IPS-18c (cell line): Measurements from ENCODE around the gene OR6M1.

Experiments
- H3K4me3 ChIP-seq: 2 replicates; pipeline ENCODE4 v1.7.0; 2013; ENCODE audit warnings: low read depth, mild to moderate bottlenecking, low read length, moderate library complexity; ENCODE audit not compliant: insufficient read depth
- H3K9me3 ChIP-seq: one replicate; pipeline ENCODE4 v1.6.1; 2013; ENCODE audit warnings: mild to moderate bottlenecking, low read length, moderate library complexity; ENCODE audit not compliant: control insufficient read depth, insufficient read depth

The OR6M1 gene, protein sequence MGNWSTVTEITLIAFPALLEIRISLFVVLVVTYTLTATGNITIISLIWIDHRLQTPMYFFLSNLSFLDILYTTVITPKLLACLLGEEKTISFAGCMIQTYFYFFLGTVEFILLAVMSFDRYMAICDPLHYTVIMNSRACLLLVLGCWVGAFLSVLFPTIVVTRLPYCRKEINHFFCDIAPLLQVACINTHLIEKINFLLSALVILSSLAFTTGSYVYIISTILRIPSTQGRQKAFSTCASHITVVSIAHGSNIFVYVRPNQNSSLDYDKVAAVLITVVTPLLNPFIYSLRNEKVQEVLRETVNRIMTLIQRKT

DNA sequence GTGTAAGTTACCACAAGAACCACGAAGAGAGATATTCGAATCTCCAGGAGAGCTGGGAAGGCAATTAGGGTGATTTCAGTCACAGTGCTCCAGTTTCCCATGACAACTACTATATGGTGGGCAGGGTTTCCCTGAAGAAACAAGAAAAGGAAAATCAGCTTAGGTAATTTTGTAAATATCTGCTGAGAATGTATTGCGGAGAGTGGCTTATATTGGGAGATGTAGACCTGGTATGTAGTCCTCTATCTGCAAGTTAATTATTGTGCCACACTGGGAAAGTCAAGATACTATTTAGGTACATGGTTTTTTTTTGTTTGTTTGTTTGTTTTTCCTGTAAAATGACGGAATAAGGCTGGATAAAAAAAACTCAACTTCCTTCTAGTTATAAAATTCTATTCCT lies at the start of gene OR6M1:
TSS of gene OR6M1 (minus strand) at position 101 of the 400 bp plus-strand sequence. CDS start at position 101, 0 bp downstream.
- Histone ChIP-seq H3K4me3 (no peak within 1 kb of the TSS), H3K9me3 (no peaks in the 10 kb centered on the region)

DNA sequence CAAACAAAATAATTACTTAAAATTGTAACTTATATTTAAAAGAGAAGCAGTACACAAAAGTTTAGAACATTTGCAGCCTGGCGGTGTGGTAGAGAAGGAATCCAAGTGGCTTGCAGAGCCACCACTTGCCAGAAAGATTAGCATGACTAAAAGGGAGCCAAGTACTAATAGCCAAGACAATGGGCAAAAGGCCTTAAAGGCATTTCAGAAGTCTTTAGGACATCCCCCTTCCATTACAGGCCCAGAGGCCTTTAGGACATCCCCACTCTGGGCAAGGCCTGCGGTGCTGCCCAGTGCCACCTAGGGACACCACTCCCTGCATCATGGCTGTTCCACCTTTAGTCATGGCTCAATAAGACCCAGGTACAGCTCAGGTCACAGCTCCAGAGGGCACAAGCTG lies 46.9 kb upstream of the OR6M1 start:
- Histone ChIP-seq H3K9me3 (no peaks in the 10 kb centered on the region), H3K4me3 (no peak overlapping the region)

DNA sequence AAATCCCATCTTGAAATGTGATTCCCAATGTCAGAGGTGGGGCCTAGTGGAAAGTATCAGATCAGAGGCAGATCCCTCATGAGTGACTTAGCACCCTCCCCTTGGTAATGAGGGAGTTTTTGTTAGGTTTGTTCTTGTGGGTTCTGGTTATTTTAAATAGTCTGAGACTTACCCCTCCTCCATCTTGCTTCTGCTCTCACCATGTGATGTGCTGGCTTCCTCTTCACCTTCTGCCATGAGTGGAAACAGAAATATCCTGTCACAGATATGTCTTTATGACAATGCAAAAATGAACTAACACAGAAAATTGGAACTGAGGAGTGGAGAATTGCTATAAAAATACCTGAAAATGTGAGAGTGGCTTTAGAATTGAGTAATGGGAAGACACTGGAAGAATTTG lies 46.2 kb upstream of the OR6M1 start:
- Histone ChIP-seq H3K9me3 (no peaks in the 10 kb centered on the region), H3K4me3 (no peak overlapping the region)

DNA sequence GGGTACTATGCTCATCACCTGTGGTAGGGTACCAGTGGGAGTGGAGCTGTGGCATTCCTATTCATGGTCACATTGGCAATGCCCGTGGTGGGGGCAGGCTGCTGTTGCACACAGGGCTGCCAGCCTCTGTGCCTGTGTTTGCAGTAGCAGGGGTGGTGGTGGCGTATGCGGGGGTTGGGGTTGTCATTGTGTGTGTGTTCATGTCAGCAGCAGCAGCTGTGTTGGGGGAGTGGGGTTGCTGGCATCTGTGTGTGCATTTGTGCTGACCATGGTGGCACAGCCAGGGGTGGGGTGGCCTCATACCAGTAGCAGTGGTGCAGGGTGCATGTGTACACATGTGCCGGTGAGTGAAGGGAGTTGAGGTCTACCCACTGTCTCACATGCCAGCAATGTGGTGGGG lies 45.0 kb upstream of the OR6M1 start:
- H3K4me3 ChIP-seq = no peak overlapping the region; the same call in 1 of the 2 replicates
- H3K9me3 ChIP-seq = no peaks in the 10 kb centered on the region

DNA sequence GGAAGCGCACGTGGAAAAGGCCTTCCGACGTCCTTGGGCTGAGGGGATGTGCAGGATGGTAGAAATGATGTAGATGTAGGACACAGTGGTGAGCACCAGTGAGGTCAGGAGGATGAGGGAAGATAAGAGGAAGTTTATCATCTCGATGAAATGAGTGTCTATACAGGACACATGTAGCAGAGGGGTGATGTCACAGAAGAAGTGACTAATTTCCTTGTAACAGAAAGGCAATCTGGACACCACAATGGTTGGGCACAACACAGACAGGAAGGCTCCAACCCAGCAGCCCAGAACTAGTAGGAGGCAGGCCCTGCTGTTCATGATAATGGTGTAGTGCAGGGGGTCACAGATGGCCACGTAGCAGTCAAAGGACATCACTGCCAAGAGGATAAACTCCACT lies 35.0 kb upstream of the OR6M1 start:
- no peak overlapping the region for H3K4me3 ChIP-seq
- H3K9me3 ChIP-seq = no peaks in the 10 kb centered on the region

DNA sequence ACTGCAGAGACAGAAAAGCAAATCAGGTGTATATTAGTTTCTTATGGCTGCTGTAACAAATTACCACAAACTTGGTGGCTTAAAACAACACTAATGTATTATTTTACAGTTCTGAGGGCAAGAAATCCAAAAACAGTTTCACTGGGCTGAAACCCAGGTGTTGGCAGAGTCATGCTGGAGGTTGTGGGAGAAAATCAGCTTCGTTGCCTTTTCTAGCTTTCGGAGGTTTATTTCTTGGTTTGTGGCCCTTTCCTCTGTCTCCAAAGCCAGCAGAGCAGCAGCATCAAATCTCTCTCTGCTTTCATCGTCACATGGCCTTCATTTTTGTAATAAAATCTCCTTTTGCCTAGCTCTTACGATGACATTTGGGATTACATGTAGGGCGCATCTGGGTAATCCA lies 33.0 kb upstream of the OR6M1 start:
- no peak overlapping the region for H3K4me3 ChIP-seq

DNA sequence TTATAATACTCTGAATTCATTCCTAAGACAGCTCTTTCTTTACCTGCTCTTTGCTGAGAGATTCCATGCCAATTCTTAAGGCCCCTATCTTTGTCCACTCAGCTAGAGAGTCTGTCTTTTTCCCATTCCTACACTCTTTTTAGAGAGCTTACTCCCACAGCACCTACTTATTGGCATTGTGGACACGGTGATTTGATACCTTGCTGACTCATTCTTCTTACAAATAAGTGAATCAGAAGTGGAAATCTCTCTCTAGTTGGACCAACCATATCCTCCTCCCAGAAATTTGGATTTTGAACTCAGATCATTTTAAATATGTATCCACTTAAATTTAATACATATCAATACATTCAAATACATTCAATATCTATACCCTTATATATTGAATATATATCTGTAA lies 32.5 kb upstream of the OR6M1 start:
- Histone ChIP-seq H3K4me3 (no peak overlapping the region), H3K9me3 (no peaks in the 10 kb centered on the region)

More for the DNA sequence above, 33.0 kb upstream of the OR6M1 start:
- no peaks in the 10 kb centered on the region for H3K9me3 ChIP-seq

DNA sequence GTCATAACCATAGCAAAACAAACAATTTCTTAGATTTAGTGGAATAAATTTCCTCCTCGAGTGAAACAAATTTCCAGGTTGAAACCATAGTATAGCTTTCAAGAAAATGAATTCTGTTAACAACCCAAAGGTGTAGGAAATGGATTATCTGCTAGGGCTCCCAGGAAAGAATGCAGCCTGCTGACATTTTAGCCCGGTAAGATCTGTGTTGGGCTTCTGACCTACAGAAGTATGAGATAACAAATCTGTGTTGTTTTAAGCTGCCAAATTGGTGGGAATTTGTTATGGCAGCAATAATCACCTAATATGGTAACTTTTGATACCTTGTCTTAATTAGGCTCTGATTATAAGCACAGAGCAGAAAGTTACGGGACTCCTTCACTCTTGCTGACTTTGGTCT lies 32.0 kb upstream of the OR6M1 start:
- Histone ChIP-seq H3K4me3 (no peak overlapping the region), H3K9me3 (no peaks in the 10 kb centered on the region)

DNA sequence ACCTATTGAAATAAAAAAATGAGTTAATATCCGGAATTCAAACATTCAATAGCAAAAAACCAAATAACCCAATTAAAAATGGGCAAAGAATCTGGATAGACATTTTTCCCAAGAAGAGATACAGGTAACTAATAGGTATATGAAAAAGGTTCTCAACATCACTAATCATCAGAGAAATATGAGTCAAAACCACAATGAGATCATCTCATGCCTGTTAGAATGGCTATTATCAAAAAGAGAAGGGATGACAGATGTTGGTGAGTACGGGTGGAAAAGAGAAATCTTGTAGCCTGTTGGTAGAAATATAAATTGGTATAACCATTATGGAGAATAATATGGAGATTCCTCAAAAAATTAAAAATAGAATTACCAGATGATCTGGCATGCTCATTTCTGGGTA lies 26.9 kb upstream of the OR6M1 start:
- Histone ChIP-seq H3K4me3 (no peak overlapping the region), H3K9me3 (peaks cover 2% of the 10 kb centered on the region)

DNA sequence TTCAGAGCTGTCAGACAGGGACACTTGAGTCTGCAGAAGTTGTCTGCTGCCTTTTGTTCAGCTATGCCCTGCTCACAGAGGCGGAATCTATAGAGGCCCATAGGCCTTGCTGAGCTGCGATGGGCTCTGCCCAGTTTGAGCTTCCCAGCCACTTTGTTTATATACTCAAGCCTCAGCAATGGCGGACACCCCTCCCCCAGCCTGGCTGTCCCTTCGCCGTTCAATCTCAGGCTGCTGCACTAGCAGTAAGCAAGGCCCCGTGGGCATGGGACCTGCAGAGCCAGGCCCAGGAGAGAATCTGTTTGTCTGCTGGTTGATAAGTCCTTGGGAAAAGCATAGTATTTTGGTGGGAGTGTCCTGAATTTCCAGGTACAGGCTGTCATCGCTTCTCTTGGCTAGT lies 23.6 kb upstream of the OR6M1 start:
- Histone ChIP-seq H3K9me3 (peaks cover 2% of the 10 kb centered on the region), H3K4me3 (no peak overlapping the region)

DNA sequence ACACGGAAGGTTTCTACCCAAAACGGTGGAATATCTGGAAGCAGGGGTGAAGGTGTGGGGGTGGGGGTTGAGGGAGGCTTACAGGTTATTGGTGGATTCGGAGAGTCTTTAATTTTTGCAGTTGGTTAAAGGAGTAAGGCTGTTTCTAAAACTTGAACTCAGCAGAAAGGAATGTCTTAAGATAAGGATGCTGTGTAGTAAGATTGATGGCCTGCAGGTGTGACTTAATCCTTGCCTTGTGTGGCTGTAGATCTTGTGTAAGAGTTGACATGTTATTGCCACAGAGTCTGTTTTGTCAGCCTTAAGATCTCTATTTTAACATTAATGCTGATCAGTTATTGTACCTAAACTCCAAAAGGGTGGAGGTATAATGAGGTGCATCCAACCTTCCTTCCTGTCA lies 16.4 kb upstream of the OR6M1 start:
- H3K9me3 ChIP-seq = no peaks in the 10 kb centered on the region
- H3K4me3 ChIP-seq = no peak overlapping the region

DNA sequence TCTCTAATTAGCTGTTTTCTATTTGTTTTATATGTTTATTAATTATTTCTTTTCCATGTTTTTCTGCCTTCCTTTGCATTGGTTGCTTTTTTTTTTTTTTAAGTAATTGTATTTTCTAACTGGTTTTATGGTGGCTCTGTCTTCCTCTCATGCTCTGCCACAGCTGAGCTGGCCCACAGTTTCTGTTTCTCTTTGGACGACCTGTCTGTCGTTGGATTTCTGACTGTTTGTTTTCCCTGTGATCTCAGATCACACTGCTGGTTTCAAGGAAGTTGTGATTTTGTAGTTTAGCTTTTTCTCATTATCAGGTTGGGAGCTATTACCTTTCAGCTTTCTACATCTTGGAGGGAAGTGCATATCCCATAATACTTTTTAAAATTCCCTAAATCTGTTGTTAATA lies 15.9 kb upstream of the OR6M1 start:
- H3K4me3 ChIP-seq = no peak overlapping the region
- H3K9me3 ChIP-seq = no peaks in the 10 kb centered on the region

DNA sequence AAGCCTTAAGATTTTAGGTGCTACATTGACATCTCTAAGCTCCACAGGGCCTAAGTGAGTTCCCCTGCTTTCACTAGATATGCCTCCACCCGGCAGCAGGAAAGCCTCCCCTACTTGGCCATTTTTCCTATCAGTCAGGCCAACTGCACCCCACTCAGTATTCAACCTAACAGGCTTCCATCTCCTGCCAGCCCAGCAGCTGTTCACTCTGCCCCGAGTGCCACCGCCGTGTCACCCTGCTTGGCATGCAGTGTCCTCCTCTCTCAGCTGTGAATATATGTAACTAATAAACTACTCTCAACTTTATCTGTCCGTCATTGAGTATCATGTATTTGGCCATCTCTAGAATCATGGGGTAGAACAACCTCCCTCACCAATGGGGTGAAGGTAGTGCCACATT lies 9.0 kb upstream of the OR6M1 start:
- Histone ChIP-seq H3K9me3 (no peaks in the 10 kb centered on the region), H3K4me3 (no peak overlapping the region)

DNA sequence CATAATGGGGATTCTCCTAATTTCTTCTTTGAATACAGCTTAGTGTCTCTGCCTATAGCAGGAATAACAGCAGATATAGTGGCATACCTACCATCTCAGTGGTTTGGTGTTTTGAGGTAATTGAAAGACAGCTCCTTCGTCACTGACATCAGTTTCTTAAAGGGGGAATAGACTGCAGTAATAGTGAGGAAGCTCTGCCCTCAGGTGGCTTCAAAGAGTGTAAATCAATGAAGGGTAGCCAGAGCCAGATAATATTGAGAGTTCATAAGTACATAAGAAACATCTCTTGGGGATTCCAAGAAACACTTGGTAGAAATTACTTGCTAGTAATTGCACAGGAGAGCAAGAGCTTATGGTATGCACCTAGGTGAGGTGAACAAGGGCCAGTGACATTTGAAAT lies 4.4 kb downstream of the OR6M1 start:
- no peak overlapping the region for H3K4me3 ChIP-seq
- H3K9me3 ChIP-seq = no peaks in the 10 kb centered on the region

DNA sequence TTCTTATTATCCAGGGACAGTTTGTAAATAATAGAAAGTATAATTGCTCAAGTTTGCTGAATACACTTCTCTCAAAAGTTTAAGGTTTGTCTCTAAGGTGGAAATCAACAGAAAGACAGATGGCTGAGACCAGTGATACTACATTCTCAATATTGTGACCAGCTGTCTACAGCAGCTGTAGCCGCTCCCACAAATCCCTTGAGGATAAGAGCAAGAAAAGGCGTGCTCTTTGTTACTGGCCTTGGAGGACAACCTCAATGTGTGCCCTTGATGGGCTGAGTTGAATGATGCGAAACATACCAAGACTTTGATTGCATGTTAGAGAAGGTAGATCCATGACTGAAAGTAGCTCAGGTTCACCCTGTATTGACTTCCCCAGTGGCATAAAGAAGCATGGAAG lies 6.1 kb downstream of the OR6M1 start:
- H3K9me3 ChIP-seq = no peaks in the 10 kb centered on the region
- no peak overlapping the region for H3K4me3 ChIP-seq

DNA sequence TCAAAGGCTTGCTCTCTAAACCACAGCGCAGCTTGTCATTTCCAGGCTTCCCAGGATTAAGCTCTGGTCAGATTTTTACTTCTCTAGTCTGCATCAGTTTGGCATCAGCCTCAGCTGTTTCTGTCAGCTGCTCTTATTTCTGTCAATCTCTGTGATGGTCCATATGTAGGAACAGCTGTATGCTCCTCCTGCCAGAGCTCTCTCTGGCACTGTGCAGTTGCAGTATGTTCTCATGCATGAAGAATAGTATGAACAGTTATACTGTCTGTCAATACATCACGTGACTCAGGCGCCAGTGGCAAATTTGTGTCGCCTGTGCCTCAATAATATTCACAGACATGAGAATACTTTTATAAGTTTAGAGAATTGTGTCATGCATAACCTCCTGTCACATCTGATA lies 6.7 kb downstream of the OR6M1 start:
- no peak overlapping the region for H3K4me3 ChIP-seq
- H3K9me3 ChIP-seq = no peaks in the 10 kb centered on the region

DNA sequence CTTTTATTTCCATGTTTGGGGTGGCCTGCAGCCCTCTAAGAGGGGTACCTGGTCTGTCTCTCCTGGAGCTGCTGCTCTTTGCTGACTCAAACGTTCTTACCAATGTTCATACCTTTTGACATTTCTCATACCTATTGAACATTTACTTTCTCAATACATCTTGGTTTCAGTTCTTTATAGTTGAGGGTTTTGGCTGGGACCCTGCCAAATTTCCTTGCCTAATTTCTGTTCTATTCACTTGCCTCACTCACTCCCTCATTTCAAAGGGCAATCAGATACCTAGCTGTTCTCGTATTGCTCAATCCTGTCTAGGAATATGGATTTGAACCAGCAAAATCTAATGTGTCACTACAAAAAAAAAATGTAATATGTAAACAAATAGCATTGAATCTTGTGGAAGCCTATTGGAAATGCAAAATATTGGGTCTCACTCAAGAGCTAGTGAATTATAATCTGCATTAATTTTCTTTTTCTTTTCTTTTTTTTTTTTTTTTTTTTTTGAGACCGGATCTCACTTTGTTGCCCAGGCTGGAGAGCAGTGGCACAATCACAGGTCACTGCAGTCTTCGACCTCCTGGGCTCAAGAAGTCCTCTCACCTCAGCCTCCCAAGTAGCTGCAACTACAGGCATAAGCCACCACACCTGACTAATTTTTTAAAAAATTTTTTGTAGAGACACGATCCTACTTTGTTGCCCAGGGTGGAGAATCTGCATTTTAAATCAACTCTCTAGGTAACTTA lies 7.5 kb downstream of the OR6M1 start:
- no peaks in the 10 kb centered on the region for H3K9me3 ChIP-seq

DNA sequence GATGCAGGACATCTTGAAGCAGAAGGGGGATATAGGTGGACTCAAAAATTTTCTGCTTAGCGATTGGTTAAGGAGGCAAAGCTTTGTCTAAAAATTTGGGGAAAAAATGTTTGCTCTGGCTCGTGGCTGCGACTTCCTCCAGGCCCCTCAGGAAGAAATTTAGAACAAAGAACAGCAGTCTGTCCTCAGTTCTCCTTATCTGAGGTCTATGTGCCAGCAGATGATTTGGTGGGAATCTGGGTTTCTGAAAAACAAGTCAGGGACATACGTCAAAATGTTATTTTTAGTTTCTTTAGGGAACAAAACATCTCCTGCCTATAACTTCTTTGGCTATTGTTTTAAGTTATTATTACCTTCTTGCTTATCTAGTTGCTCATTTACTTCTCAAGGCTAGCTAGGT lies 8.1 kb downstream of the OR6M1 start:
- Histone ChIP-seq H3K4me3 (no peak overlapping the region), H3K9me3 (no peaks in the 10 kb centered on the region)

More for the DNA sequence above, 7.5 kb downstream of the OR6M1 start:
- H3K4me3 ChIP-seq = no peak overlapping the region
